HEK293 (cell line): ENCODE results near the gene FDXR.

Source experiments
- ATF2 ChIP-seq: fragments of 450-650 bp; formaldehyde crosslinking; IDR thresholded peaks from 2 replicates; pipeline ENCODE4 v1.5.1; 2016; ENCODE audit warnings: missing biosample characterization, missing genetic modification characterization, low read depth
- CTCF ChIP-seq: fragments of 450-650 bp; formaldehyde crosslinking; IDR thresholded peaks from 2 replicates; pipeline ENCODE4 v1.5.1; 2016; ENCODE audit warnings: missing biosample characterization, missing genetic modification characterization
- HOXA7 ChIP-seq: sonication (generic); formaldehyde crosslinking; IDR thresholded peaks from 2 replicates; pipeline ENCODE4 v1.8.1; 2022; ENCODE audit warnings: missing genetic modification reagents, borderline replicate concordance
- PRDM10 ChIP-seq: fragments of 450-650 bp; formaldehyde crosslinking; IDR thresholded peaks from 2 replicates; pipeline ENCODE4 v1.5.1; 2016; ENCODE audit warnings: missing biosample characterization, missing genetic modification characterization
- ZBTB49 ChIP-seq: fragments of 450-650 bp; formaldehyde crosslinking; IDR thresholded peaks from 2 replicates; pipeline ENCODE4 v1.5.1; 2016; ENCODE audit warnings: missing biosample characterization, missing genetic modification characterization, low read depth
- ZNF549 ChIP-seq: fragments of 450-650 bp; IDR thresholded peaks from 2 replicates; pipeline ENCODE4 v1.5.1; 2018; ENCODE audit warnings: missing biosample characterization, missing genetic modification characterization, mild to moderate bottlenecking, inconsistent platforms, moderate library complexity
- ZNF585B ChIP-seq: fragments of 450-650 bp; formaldehyde crosslinking; IDR thresholded peaks from 2 replicates; pipeline ENCODE4 v1.5.1; 2016; ENCODE audit warnings: missing biosample characterization, missing genetic modification characterization
- ZNF639 ChIP-seq: fragments of 450-650 bp; formaldehyde crosslinking; IDR thresholded peaks from 2 replicates; pipeline ENCODE4 v1.5.1; 2016; ENCODE audit warnings: missing biosample characterization, missing genetic modification characterization
- ZNF664 ChIP-seq: fragments of 450-650 bp; formaldehyde crosslinking; IDR thresholded peaks from 2 replicates; pipeline ENCODE4 v1.5.1; 2016; ENCODE audit warnings: missing biosample characterization, missing genetic modification characterization
- ZSCAN18 ChIP-seq: fragments of 450-650 bp; formaldehyde crosslinking; IDR thresholded peaks from 2 replicates; pipeline ENCODE4 v1.5.1; 2016; ENCODE audit warnings: missing biosample characterization, missing genetic modification characterization

GRCh38 chr17:74814453-74814852 lies 58.3 kb downstream of the FDXR start:
- TF ChIP-seq ZBTB49: no peak
- no peak for TF ChIP-seq ATF2 (tag by site-specific recombination)
- TF ChIP-seq ZNF549: no peak
- TF ChIP-seq ZSCAN18 (tag by site-specific recombination): no peak
- TF ChIP-seq ZNF639 (tag by site-specific recombination): no peak
- no peak for TF ChIP-seq CTCF (tag by site-specific recombination)
- no peak for TF ChIP-seq ZNF585B (tag by site-specific recombination)
- TF ChIP-seq ZNF664 (tag by site-specific recombination): no peak
- TF ChIP-seq HOXA7 (CRISPR knock-in tag): no peak
- TF ChIP-seq PRDM10: no peak
